HEK293 (cell line): ENCODE results near the gene MTX2.

Source experiments
- CTCF ChIA-PET: fragments of 350-600 bp; formaldehyde crosslinking; extraction: SDS; loops from one replicate; lab custom pipeline; 2021; ENCODE audit warnings: antibody characterized with exemption; lab: Yijun Ruan, JAX
- POLR2A ChIA-PET: fragments of 300-600 bp; formaldehyde crosslinking; extraction: SDS; loops from one replicate; lab custom pipeline; 2020; ENCODE audit warnings: antibody characterized with exemption, inconsistent platforms; lab: Yijun Ruan, JAX
- H3K27ac ChIP-seq: fragments of 200-500 bp; sonication (Bioruptor generic); 2 replicates; pipeline ENCODE4 v1.5.1; 2014; ENCODE audit warnings: low read depth, low read length, control low read depth, inconsistent platforms; ENCODE audit errors: extremely low read depth
- H3K36me3 ChIP-seq, 2 experiments: fragments of 200-500 bp in 1 of 2; sonication (Bioruptor generic) in 1 of 2; 1 replicate in 1 of 2; 2 replicates in 1 of 2; pipeline ENCODE4 v1.5.1; 2014 to 2017; ENCODE audit warnings: inconsistent platforms in 2 of 2, low read length in 2 of 2; ENCODE audit not compliant: control insufficient read depth in 2 of 2, insufficient read depth in 1 of 2
- H3K4me1 ChIP-seq: fragments of 200-500 bp; sonication (Bioruptor generic); 2 replicates; pipeline ENCODE4 v1.5.1; 2014; ENCODE audit warnings: mild to moderate bottlenecking, low read length, inconsistent platforms; ENCODE audit not compliant: control insufficient read depth, insufficient read depth
- H3K4me3 ChIP-seq: 2 replicates; pipeline ENCODE4 v1.5.1; 2011; ENCODE audit warnings: low read depth, mild to moderate bottlenecking, control low read depth, low read length, moderate library complexity
- H3K9me3 ChIP-seq: fragments of 200-500 bp; sonication (Bioruptor generic); 2 replicates; pipeline ENCODE4 v1.5.1; 2014; ENCODE audit warnings: low read depth, low read length, inconsistent platforms; ENCODE audit not compliant: control insufficient read depth, insufficient read depth
- BCL11B ChIP-seq: fragments of 450-650 bp; formaldehyde crosslinking; IDR thresholded peaks from 2 replicates; pipeline ENCODE4 v1.5.1; 2016; ENCODE audit warnings: low read depth, missing biosample characterization, missing genetic modification characterization
- GFI1B ChIP-seq: fragments of 450-650 bp; formaldehyde crosslinking; IDR thresholded peaks from 2 replicates; pipeline ENCODE4 v1.5.1; 2016; ENCODE audit warnings: missing biosample characterization, missing genetic modification characterization
- HOXD13 ChIP-seq: sonication (generic); formaldehyde crosslinking; IDR thresholded peaks from 2 replicates; pipeline ENCODE4 v1.8.0; 2022; ENCODE audit warnings: missing genetic modification reagents, borderline replicate concordance
- OSR2 ChIP-seq: fragments of 450-650 bp; formaldehyde crosslinking; IDR thresholded peaks from 2 replicates; pipeline ENCODE4 v1.5.1; 2016; ENCODE audit warnings: missing biosample characterization, missing genetic modification characterization
- SETDB1 ChIP-seq: IDR thresholded peaks from one replicate; pipeline ENCODE4 v1.6.1; 2017; ENCODE audit warnings: mild to moderate bottlenecking, low read length, moderate library complexity, mixed read lengths; ENCODE audit not compliant: insufficient read length
- YY1 ChIP-seq: fragments of 450-650 bp; formaldehyde crosslinking; IDR thresholded peaks from 2 replicates; pipeline ENCODE4 v1.5.1; 2018; ENCODE audit warnings: missing biosample characterization, missing genetic modification characterization
- ZBTB10 ChIP-seq: fragments of 450-650 bp; formaldehyde crosslinking; IDR thresholded peaks from 2 replicates; pipeline ENCODE4 v1.5.1; 2016; ENCODE audit warnings: missing biosample characterization, missing genetic modification characterization
- ZBTB26 ChIP-seq: fragments of 450-650 bp; formaldehyde crosslinking; optimal IDR thresholded peaks from 2 replicates; pipeline ENCODE3; 2016; ENCODE audit warnings: missing biosample characterization, mild to moderate bottlenecking, missing genetic modification characterization
- ZFP41 ChIP-seq: fragments of 450-650 bp; formaldehyde crosslinking; IDR thresholded peaks from 2 replicates; pipeline ENCODE4 v1.5.1; 2016; ENCODE audit warnings: missing biosample characterization, missing genetic modification characterization, borderline replicate concordance
- ZNF10 ChIP-seq: fragments of 450-650 bp; formaldehyde crosslinking; IDR thresholded peaks from 2 replicates; pipeline ENCODE4 v1.5.1; 2017; ENCODE audit warnings: missing biosample characterization, missing genetic modification characterization
- ZNF121 ChIP-seq: fragments of 450-650 bp; formaldehyde crosslinking; IDR thresholded peaks from 2 replicates; pipeline ENCODE4 v1.5.1; 2016; ENCODE audit warnings: missing biosample characterization, missing genetic modification characterization
- ZNF132 ChIP-seq: fragments of 450-650 bp; formaldehyde crosslinking; IDR thresholded peaks from 2 replicates; pipeline ENCODE4 v1.5.1; 2017; ENCODE audit warnings: missing biosample characterization, missing genetic modification characterization, borderline replicate concordance
- ZNF133 ChIP-seq: fragments of 450-650 bp; formaldehyde crosslinking; IDR thresholded peaks from 2 replicates; pipeline ENCODE4 v1.5.1; 2016; ENCODE audit warnings: missing biosample characterization, missing genetic modification characterization
- ZNF155 ChIP-seq: fragments of 450-650 bp; formaldehyde crosslinking; IDR thresholded peaks from 2 replicates; pipeline ENCODE4 v1.5.1; 2016; ENCODE audit warnings: missing biosample characterization, missing genetic modification characterization
- ZNF157 ChIP-seq: fragments of 450-650 bp; formaldehyde crosslinking; IDR thresholded peaks from 2 replicates; pipeline ENCODE4 v1.5.1; 2016; ENCODE audit warnings: missing biosample characterization, missing genetic modification characterization
- ZNF2 ChIP-seq: fragments of 450-650 bp; formaldehyde crosslinking; IDR thresholded peaks from 2 replicates; pipeline ENCODE4 v1.5.1; 2016; ENCODE audit warnings: missing biosample characterization, missing genetic modification characterization
- ZNF202 ChIP-seq: fragments of 450-650 bp; formaldehyde crosslinking; IDR thresholded peaks from 2 replicates; pipeline ENCODE4 v1.5.1; 2016; ENCODE audit warnings: missing biosample characterization, missing genetic modification characterization, borderline replicate concordance
- ZNF214 ChIP-seq: fragments of 450-650 bp; formaldehyde crosslinking; IDR thresholded peaks from 2 replicates; pipeline ENCODE4 v1.5.1; 2017; ENCODE audit warnings: missing biosample characterization, mild to moderate bottlenecking, missing genetic modification characterization, borderline replicate concordance
- ZNF223 ChIP-seq: fragments of 450-650 bp; formaldehyde crosslinking; IDR thresholded peaks from 2 replicates; pipeline ENCODE4 v1.5.1; 2016; ENCODE audit warnings: missing biosample characterization, missing genetic modification characterization
- ZNF514 ChIP-seq: fragments of 450-650 bp; formaldehyde crosslinking; IDR thresholded peaks from 2 replicates; pipeline ENCODE4 v1.5.1; 2016; ENCODE audit warnings: missing biosample characterization, missing genetic modification characterization
- ZNF580 ChIP-seq: fragments of 450-650 bp; formaldehyde crosslinking; IDR thresholded peaks from 2 replicates; pipeline ENCODE4 v1.5.1; 2016; ENCODE audit warnings: missing biosample characterization, missing genetic modification characterization
- ZNF585B ChIP-seq: fragments of 450-650 bp; formaldehyde crosslinking; IDR thresholded peaks from 2 replicates; pipeline ENCODE4 v1.5.1; 2016; ENCODE audit warnings: missing biosample characterization, missing genetic modification characterization
- ZNF610 ChIP-seq: fragments of 450-650 bp; formaldehyde crosslinking; IDR thresholded peaks from 2 replicates; pipeline ENCODE4 v1.5.1; 2016; ENCODE audit warnings: missing biosample characterization, missing genetic modification characterization, borderline replicate concordance
- ZNF621 ChIP-seq: fragments of 450-650 bp; formaldehyde crosslinking; IDR thresholded peaks from 2 replicates; pipeline ENCODE4 v1.5.1; 2017; ENCODE audit warnings: missing biosample characterization, missing genetic modification characterization
- ZNF660 ChIP-seq: fragments of 450-650 bp; IDR thresholded peaks from 2 replicates; pipeline ENCODE4 v1.5.1; 2018; ENCODE audit warnings: missing biosample characterization, mild to moderate bottlenecking, missing genetic modification characterization
- ZSCAN16 ChIP-seq: fragments of 450-650 bp; formaldehyde crosslinking; IDR thresholded peaks from 2 replicates; pipeline ENCODE4 v1.5.1; 2016; ENCODE audit warnings: missing biosample characterization, missing genetic modification characterization

The MTX2 gene

GRCh38 chr2:176378323-176378722, 109.1 kb downstream of the MTX2 start:
- H3K27ac ChIP-seq: no peak overlapping the region
- no peaks in the 10 kb centered on the region for H3K36me3 ChIP-seq
- CTCF ChIA-PET: interaction anchor here (0.6 kb wide), 1 partner anchor 77 kb away, joined by 3 read pairs; no protein-coding TSS in a partner anchor
- POLR2A ChIA-PET: no interaction called here
- TF ChIP-seq ZNF610 (tag by site-specific recombination): 0 out of 2 replicates have a peak, but pooled peaks have one; percentile 28
- TF ChIP-seq SETDB1: peak; percentile 96
- no peak for TF ChIP-seq ZNF514
- TF ChIP-seq ZNF157 (tag by site-specific recombination): no peak
- TF ChIP-seq ZNF580 (tag by site-specific recombination): no peak
- TF ChIP-seq, all 188 proteins: peak for 2
- Histone ChIP-seq H3K4me3 (no peak overlapping the region), H3K9me3 (no peaks in the 10 kb centered on the region), H3K4me1 (no peaks in the 10 kb centered on the region)

- CTCF ChIA-PET: interaction anchor here (0.7 kb wide), 1 partner anchor 182 kb away, joined by 3 read pairs; no protein-coding TSS in a partner anchor
- TF ChIP-seq ZNF121 (tag by site-specific recombination): no peak
- no peak for TF ChIP-seq ZBTB26 (tag by site-specific recombination)
- no peak for TF ChIP-seq ZNF621 (tag by site-specific recombination)
- TF ChIP-seq ZNF133 (tag by site-specific recombination): no peak
- no peak for TF ChIP-seq ZNF660 (tag by site-specific recombination)
- TF ChIP-seq ZNF214 (tag by site-specific recombination): no peak
- TF ChIP-seq ZNF132: no peak
- TF ChIP-seq GFI1B (tag by site-specific recombination): no peak
- TF ChIP-seq ZNF202 (tag by site-specific recombination): no peak
- H3K36me3 ChIP-seq: no peaks in the 10 kb centered on the region
- no peaks in the 10 kb centered on the region for H3K9me3 ChIP-seq
- no peaks in the 10 kb centered on the region for H3K4me1 ChIP-seq
- H3K4me3 ChIP-seq: no peak overlapping the region
- POLR2A ChIA-PET: no interaction called here
- H3K27ac ChIP-seq: no peak overlapping the region
Measured at GRCh38 chr2:176380341-176380740, 111.1 kb downstream of the MTX2 start.

GRCh38 chr2:176383100-176383499, 113.9 kb downstream of the MTX2 start:
- no peak for TF ChIP-seq ZNF585B (tag by site-specific recombination)
- no peak for TF ChIP-seq YY1 (tag by site-specific recombination)
- no peak for TF ChIP-seq ZNF2 (tag by site-specific recombination)
- POLR2A ChIA-PET: no interaction called here
- no peak overlapping the region for H3K4me3 ChIP-seq
- no peaks in the 10 kb centered on the region for H3K36me3 ChIP-seq
- H3K27ac ChIP-seq: no peak overlapping the region
- CTCF ChIA-PET: no interaction called here
- H3K4me1 ChIP-seq: no peaks in the 10 kb centered on the region
- H3K9me3 ChIP-seq: no peaks in the 10 kb centered on the region

GRCh38 chr2:176383836-176384442, 114.7 kb downstream of the MTX2 start:
- no peaks in the 10 kb centered on the region for H3K36me3 ChIP-seq
- H3K4me3 ChIP-seq: no peak overlapping the region
- no peaks in the 10 kb centered on the region for H3K4me1 ChIP-seq
- H3K27ac ChIP-seq: no peak overlapping the region
- POLR2A ChIA-PET: no interaction called here
- H3K9me3 ChIP-seq: no peaks in the 10 kb centered on the region
- CTCF ChIA-PET: interaction anchor here (0.5 kb wide), 1 partner anchor 60 kb away, joined by 3 read pairs; no protein-coding TSS in a partner anchor
- TF ChIP-seq HOXD13 (no peak), ZFP41 (tag by site-specific recombination) (no peak), ZBTB10 (tag by site-specific recombination) (no peak), ZNF10 (tag by site-specific recombination) (no peak), ZNF223 (no peak), ZSCAN16 (tag by site-specific recombination) (no peak), OSR2 (no peak), BCL11B (tag by site-specific recombination) (no peak), SETDB1 (no peak), ZNF155 (tag by site-specific recombination) (no peak)
